CD4-positive, alpha-beta T cell treated with Interleukin-15 for 4 hours (primary cell): Measurements from ENCODE around the gene PLSCR2.
"Not testable (repeated sequence)": the region's sequence is repeated elsewhere in the genome, so short reads cannot be mapped to it uniquely, and the experiment has no call there.

ENCODE experiments used
- DNase-seq: peaks from one replicate; pipeline ENCODE4 v3.0.0-alpha.2; 2020; ENCODE audit warnings: low spot score

PLSCR2 gene

DNA sequence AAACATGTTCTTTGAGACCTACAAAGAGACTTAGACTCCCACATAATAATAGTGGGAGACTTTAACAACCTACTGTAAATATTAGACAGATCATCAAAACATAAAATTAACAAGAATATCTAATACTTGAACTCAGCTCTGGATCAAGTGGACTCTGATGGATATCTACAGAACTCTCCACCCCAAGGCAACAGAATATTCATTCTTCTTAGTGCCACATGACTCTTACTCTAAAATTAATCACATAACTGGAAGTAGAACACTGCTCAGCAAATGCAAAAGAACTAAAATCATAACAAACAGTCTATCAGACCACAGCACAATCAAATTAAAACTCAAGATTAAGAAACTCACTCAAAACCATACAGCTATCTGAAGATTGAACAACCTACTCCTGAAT lies 15.9 kb upstream of the PLSCR2 start:
- DNase-seq: no peak

DNA sequence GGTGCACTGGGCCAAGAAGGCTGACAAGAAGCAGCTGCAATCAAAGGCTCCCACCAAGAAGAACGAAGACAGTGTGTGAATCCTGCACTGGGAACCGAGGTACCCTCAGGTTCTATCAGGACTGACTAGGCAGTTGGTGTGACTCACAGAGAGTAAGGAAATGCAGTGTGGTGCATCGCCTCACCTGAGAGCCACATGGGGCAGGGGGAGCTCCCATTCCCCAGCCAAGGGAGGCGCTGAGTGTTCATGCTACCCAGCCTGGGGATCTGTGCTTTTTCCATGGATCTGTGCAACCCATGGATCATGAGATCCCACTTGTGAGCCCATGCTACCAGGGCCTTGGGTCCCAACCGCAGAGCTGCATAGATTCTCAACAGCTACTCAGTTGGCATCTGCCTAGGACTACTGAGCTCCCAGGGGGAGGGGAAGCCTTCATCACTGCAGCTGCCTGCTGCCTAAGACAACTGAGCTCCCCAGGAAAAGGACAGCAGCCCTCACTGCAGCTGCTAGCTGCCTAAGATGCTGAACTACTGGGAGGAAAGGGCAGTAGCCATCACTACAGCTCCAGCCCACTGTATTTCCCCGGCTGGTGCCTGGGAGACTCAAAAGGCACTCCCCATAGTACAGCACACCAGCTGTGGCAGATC lies 6.9 kb upstream of the PLSCR2 start:
- DNase-seq: no peak

DNA sequence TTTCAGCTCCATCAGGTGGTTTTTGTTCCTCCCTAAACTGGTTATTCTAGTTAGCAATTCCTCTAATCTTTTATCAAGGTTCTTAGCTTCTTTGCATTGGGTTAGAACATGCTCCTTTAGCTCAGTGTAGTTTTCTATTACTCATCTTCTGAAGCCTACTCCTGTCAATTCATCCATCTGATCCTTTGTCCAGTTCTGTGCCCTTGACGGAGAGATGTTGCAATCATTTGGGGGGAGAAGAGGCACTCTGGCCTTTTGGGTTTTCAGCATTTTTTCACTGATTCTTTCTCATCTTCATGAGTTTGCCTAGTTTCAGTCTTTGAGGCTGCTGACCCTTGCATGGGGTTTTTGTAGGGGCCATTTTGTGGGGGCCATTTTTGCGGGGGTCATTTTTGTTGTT lies 5.6 kb upstream of the PLSCR2 start:
- not testable (repeated sequence) for DNase-seq

- DNase-seq: no peak
Observed at GRCh38 chr3:146473726-146474125, 4.4 kb upstream of the PLSCR2 start.

- DNase-seq: no peak
Observed at GRCh38 chr3:146472611-146473010, 3.2 kb upstream of the PLSCR2 start.

- no peak for DNase-seq
Observed at GRCh38 chr3:146471012-146471411, 1.7 kb upstream of the PLSCR2 start.

DNA sequence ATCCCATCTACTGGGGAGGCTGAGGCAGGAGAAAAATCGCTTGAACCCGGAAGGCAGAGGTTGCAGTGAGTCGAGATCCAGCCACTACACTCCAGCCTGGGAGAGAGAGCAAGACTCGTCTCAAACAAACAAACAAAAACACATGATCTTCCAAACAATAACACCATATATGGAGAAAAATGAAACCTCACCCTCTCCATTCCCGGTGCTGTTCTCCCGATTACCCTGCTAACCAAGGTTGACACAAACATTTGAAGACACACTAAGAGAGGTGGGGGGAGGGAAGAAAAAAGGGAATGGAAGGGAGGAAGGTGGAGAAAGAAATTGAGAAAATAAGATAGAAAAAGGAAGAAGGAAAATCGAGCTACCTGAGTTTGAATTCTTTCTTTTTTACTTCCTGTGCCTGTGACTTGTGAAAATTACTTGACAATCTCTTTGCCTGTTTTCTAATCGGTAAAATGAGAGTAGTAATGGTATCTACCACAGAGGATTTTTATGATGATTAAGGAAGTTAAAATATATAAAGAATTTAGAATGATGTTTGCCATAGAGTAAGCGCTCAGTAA lies 1.1 kb upstream of the PLSCR2 start:
- DNase-seq: no peak

DNA sequence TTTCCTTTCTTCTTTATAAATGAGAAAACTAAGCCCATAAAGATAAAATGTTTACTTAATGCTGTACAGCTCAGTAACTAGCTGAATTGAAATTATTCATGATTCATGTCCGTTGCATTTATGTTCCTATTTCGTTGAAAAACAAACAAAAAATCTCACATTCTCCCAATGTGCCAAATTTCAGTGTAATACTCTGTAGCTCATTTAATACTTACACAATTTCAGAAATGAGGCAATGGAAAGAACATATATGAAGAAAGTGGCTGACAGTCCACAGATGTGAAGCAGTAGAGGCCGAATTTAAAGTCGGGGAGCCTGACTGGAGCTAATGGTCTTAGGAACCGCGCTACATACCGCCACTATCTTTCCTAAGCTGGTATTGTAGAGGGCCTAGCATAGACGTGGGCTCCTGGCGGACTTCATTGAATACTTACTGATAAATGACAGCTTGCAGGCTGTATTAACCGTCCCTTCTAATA lies 651 bp downstream of the PLSCR2 start:
- DNase-seq: no peak

- DNase-seq: no peak
Observed at GRCh38 chr3:146468234-146468633, 1.1 kb downstream of the PLSCR2 start.

GRCh38 chr3:146466604-146467003 lies 2.8 kb downstream of the PLSCR2 start:
- DNase-seq: no peak

DNA sequence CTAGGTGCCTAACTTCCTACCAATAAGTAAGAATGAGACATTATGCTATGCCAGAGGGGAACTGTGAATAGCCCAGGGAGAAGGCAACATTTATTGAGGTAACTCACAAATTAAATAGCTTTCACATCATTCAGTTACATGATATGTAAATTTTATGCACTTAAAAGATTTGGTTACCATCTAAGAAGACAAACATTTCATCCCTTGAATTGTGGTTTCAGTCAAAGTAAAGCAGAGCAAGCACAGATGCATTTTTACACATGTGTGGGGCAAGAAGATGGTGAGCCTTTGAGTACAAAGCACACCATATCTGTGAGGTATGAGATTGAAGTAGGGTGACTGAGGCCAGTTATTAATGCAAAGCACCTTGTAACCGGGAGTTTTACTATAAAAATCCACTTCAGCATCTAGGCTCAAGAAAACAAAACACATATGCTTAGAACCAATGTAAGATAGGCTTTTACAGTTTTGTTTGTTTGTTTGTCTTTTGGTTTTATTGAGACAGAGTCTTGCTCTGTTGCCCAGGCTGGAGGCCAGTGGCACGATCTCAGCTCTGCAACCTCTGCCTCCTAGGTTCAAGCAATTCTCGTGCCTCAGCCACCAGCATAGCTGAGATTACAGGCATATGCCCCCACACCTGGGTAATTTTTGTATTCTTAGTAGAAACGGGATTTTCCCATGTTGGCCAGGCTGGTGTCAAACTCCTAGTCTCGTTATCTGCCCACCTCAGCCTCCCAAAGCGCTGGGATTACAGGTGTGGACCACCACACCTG lies 3.5 kb downstream of the PLSCR2 start:
- no peak for DNase-seq

DNA sequence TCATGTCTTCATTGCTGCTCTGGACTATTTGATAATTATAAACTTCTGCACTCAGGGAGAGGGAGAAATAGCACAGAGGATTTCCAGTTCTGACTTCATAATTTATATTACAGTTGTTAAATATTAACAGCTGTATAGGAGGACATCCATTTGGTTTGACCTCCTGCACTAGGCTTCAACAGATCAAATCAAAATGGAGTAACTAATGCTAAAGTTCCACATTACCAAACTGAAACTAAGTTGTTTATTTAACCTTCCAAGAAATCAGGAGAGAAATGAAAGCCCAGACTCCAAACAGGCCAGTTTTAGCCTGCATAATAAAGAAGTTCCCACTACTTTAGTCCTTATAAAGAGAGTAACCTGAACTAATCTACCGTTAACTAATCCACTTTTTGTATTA lies 4.6 kb downstream of the PLSCR2 start:
- no peak for DNase-seq

- no peak for DNase-seq
Observed at GRCh38 chr3:146464005-146464595, 5.3 kb downstream of the PLSCR2 start.

GRCh38 chr3:146454796-146455195 lies 14.6 kb downstream of the PLSCR2 start:
- no peak for DNase-seq

DNA sequence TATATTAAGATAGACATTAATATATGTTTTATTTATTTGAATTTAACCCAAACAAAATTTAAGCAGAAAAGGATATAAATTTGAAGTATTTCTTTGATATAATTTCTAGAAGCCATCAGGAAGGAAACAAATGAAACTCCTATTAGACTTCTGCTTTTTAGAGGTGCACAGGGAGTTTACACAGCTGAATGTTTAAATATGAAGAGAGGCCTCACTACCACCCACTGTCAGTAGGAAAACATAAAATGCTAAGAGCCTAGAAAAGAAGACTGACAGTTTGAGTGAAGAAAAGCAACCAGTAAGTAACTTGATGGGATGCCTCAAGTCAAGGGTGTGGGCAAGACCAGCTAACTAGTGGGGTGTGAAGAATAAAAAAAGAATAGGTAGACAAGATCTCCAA lies 19.7 kb downstream of the PLSCR2 start:
- DNase-seq: no peak

DNA sequence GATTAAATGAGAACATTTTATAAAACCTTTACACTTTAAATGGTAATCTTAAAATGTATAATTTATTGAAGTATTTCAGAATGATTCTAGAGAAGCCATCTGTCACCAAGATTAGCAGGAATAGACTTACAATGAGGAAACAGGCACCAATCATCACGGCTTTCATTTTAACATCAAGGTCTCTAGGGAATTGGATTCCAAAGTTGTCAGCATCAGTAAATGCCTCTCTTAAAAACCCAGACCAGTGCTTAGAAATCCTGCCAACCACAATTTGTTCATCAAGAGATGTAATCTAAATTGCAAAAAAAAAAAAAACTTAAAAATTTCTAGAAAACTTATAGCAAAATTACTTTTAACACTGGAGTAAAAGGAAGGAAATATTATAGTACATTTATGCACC lies 20.3 kb downstream of the PLSCR2 start:
- no peak for DNase-seq

GRCh38 chr3:146446026-146446425 lies 23.3 kb downstream of the PLSCR2 start:
- DNase-seq: no peak

- not testable (repeated sequence) for DNase-seq
Observed at GRCh38 chr3:146440310-146440709, 29.1 kb downstream of the PLSCR2 start.

DNA sequence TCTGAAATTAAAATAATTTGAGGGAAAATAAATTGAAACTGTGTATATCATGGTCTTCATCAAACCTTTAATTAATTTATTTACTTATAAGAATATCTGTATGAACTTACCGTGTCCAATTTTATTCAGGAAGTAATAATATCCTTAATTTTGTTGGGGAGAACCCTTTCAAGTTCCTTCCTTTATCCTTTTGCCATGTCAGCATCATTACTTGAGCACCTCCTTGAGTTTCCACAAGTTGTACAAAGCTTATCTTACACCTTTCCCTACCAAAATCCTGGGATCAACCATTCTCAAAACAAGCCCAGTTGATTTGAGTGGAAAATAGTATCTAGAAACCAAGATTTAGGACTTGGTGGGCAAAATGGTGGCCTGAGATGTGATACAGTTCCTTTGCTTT lies 37.3 kb downstream of the PLSCR2 start:
- DNase-seq: no peak

GRCh38 chr3:146431240-146431639 lies 38.1 kb downstream of the PLSCR2 start:
- DNase-seq: no peak

DNA sequence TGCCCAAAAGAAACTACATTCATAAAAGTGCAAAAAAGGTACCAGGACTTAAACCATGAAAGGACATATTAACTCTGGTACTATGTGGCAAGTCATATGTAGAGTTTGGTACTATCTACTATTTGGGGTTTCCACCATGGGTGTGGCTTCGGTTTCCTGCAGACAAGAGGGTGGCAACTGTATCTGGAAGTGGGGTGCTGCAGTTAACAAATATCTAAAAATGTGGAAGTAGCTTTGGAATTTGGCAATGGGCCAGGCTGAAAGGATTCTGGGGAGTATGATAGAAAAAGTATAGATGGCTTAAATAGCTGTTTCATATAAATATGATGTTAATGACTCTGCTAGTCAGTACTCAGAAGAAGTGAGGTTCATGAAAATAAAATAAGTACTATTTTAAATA lies 44.0 kb downstream of the PLSCR2 start:
- DNase-seq: no peak

DNA sequence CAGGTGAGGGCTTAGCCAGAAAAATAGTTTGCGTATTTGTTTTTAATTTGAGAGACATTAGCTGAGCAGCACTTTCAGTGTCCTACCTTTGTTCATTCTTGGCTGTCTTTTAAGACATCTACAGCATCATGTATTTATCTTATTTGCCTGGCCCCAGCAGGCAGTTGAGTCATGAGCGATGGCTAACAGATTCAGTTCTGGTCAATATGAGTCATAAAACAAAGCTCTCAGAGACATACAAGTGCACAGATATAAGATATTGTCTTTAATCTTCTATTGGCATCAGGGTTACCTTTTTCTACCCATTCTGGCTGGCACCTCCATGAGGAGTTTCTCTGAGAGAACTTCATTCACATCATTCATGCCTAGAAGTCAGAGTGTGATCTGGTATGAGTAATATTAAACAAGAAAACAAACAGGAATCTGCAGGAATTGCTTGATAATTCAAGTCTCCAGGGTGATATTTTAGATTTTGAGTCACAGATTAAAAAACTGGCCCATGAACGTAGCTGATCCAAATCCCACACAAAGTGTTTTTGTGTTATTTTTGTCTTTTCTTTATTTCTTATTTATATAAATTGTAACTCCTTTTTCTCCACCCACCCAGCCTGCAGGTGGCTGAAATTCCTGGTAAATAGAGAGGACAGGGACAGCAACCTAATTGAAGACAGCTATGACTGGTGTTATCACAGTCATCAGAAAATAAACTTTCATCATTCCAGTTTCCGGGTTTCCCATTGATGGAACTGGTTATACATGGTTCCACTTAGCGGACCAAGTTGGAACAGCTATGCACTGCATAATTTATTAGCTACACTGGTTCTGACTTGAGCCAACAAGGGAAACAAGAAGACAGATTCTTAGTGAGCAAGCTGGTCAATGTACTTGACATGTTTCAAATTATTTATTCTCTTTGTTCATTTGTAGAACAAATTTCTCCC lies 47.3 kb downstream of the PLSCR2 start:
- DNase-seq: no peak
